Epithelial cell of esophagus (primary cell): ENCODE measurements around the gene TOM1L1.
A peak's percentile ranks its signal among the peaks of the same experiment; 100 is the strongest.
"Not testable (repeated sequence)": the region's sequence is repeated elsewhere in the genome, so short reads cannot be mapped to it uniquely, and the experiment has no call there.

Experiments used
- DNase-seq: peaks from one replicate; pipeline ENCODE4 v3.0.0; 2010; ENCODE audit warnings: low read depth
- H3K4me3 ChIP-seq: 2 replicates; pipeline ENCODE4 v1.5.1; 2011; ENCODE audit warnings: mild to moderate bottlenecking, low read length, control low read depth
- TF ChIP-seq, protein P1 (sequence below): IDR thresholded peaks from 2 replicates; pipeline ENCODE4 v1.5.1; 2011; ENCODE audit warnings: low read depth, mild to moderate bottlenecking, low read length, control low read depth, inconsistent platforms; ENCODE audit not compliant: insufficient read depth; ENCODE audit errors: missing control alignments

TOM1L1 gene

GRCh38 chr17:54864636-54865356, 35.9 kb upstream of the TOM1L1 start:
- no peak for DNase-seq
- TF ChIP-seq, protein P1, sequence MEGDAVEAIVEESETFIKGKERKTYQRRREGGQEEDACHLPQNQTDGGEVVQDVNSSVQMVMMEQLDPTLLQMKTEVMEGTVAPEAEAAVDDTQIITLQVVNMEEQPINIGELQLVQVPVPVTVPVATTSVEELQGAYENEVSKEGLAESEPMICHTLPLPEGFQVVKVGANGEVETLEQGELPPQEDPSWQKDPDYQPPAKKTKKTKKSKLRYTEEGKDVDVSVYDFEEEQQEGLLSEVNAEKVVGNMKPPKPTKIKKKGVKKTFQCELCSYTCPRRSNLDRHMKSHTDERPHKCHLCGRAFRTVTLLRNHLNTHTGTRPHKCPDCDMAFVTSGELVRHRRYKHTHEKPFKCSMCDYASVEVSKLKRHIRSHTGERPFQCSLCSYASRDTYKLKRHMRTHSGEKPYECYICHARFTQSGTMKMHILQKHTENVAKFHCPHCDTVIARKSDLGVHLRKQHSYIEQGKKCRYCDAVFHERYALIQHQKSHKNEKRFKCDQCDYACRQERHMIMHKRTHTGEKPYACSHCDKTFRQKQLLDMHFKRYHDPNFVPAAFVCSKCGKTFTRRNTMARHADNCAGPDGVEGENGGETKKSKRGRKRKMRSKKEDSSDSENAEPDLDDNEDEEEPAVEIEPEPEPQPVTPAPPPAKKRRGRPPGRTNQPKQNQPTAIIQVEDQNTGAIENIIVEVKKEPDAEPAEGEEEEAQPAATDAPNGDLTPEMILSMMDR: no peak
- H3K4me3 ChIP-seq: no peak overlapping the region

DNA sequence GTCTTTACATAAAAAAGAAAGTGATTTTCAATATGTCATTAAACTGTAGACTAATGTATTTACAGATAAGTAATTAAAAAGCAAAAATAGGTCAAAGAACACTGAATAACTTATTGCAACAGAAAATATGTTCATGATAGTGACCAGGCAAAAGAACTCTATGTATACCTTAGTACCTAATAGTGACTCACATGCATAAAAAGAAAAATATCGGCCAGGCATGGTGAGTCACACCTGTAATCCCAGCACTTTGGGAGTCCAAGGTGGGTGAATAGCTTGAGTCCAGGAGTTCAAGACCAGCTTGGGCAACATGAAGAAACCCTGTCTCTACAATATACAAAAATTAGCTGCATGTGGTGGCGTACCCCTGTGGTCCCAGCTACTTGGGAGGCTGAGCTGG, 33.0 kb upstream of the TOM1L1 start:
- peak; percentile 47 for DNase-seq
- TF ChIP-seq, protein P1: no peak
- H3K4me3 ChIP-seq: no peak overlapping the region

DNA sequence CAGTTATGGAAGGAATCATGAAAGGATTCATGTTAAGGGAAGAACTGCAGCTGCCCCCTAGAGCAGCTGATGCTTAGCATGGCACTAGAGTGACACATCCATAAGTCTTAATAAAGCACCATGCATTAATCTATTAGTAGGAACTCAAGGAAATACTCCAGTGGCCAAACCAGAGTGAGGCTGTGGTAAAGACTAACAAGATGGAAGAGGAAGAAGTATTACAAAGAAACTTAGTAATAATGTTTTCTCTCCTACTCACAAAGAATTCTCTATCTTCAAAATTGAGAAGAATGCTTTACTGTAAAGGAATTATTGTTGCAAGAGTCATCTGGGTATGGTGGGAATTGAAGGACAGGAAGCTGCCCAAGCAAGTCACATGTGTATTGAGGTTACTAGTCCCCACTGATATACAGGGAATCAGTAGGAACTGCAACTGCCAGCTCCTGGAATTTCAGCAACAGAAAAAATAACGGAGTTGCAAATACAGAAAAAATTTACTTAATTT, 29.9 kb upstream of the TOM1L1 start:
- DNase-seq: no peak
- no peak overlapping the region for H3K4me3 ChIP-seq
- TF ChIP-seq, protein P1: no peak

DNA sequence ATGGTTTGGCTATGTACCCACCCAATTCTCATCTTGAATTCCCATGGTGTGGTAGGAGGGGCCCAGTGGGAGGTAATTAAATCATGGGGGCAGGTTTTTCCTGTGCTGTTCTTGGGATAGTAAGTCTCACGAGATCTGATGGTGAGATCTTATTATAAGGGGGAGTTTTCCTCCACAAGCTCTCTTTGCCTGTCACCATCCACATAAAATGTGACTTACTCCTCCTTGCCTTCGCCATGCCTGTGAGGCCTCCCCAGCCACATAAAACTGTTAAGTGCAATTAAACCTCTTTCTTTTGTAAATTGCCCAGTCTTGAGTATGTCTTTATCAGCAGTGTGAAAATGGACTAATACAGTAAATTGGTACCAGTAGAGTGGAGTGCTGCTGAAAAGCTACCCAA, 24.7 kb upstream of the TOM1L1 start:
- not testable (repeated sequence) for DNase-seq, H3K4me3 ChIP-seq

- TF ChIP-seq, protein P1: no peak
- DNase-seq: no peak
- H3K4me3 ChIP-seq: no peak overlapping the region
These were observed 23.9 kb upstream of the TOM1L1 start for GRCh38 chr17:54876656-54877195.

- TF ChIP-seq, protein P1: no peak
- DNase-seq: no peak
- H3K4me3 ChIP-seq: no peak overlapping the region
These were observed 19.2 kb upstream of the TOM1L1 start for GRCh38 chr17:54881255-54881972.

DNA sequence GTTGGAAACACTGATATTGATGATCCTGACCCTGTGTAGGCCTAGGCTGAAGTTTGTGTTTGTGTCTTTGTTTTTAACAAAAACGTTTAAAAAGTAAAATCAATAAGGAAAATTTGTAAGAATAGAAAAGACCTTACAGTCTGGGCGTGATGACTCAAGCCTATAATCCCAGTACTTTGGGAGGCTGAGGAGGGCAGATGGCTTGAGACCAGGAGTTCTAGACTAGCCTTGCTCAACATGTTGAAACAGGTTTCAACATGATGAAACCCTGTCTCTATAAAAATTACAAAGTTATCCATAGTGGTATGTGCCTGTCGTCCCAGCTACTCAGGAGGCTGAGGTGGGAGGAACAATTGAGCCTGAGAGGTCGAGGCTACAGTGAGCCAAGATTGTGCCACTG, 18.3 kb upstream of the TOM1L1 start:
- no peak overlapping the region for H3K4me3 ChIP-seq
- DNase-seq: peak; percentile 89
- TF ChIP-seq, protein P1: no peak
